ENCODE measurements around the gene DGKE. TPM values are rescaled to one million over a fixed set of nuclear protein-coding genes. Genes with fewer than 3 reads are reported as not detected.

The DGKE gene
- polyA plus RNA-seq, 1 donor from 2014 or later, result 16.6 TPM

DNA sequence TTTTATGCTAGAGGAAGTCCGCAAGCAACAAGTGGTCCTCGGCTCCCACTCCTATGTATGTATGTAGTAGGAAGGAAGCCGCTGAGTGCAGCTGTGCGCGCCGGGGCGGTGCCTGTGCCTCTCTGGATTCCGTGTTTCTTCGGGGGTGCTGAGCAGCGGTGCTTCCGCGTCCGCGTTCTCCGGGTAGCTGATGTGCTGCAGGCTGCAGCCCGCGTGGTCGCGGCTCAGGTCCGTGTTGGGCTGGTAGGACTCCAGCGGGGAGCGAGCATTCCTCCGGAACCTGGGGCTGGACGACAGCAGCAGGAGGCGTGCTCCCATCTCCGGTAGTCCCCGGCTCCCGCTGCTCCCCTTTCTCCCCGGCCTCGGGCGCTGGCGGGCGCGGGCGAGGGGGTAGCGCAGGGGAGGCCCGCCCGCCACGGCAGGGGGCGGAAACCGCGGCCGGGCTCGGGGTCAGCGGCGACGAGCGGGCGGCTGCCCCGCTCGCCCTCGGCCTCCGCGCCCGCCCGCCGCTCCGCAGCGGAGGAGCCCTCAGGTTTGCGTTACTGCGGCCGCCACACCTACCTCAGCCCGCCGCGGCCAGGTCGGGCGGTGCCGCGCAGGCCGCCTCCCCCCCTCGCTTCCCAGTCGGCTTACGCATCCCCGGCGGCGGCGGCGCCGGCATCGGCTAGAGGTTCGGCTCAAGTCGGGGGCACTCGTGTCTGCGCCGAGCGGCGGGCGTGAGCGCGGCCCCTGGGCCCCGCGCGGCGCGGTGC, 718 bp upstream of the DGKE start:
- Histone ChIP-seq H3K27ac (ENCODE audit: low read length) (peak overlapping the region; percentile 34), H3F3A (ENCODE audit: insufficient read depth, low read length, poor library complexity, severe bottlenecking) (peaks cover 6% of the 10 kb centered on the region), H4K20me1 (ENCODE audit: insufficient read depth) (no peaks in the 10 kb centered on the region), H3K36me3 (ENCODE audit: insufficient read depth, low read length) (no peaks in the 10 kb centered on the region), H3K9me3 (ENCODE audit: low read length) (no peaks in the 10 kb centered on the region), H3K9me2 (ENCODE audit: insufficient read depth, low read length) (no peaks in the 10 kb centered on the region), H3K9ac (ENCODE audit: low read length) (peak overlapping the region; percentile 62), H3K79me2 (replicated peaks; ENCODE audit: insufficient read depth, low read length) (peaks cover 5% of the 10 kb centered on the region), H3K27me3 (ENCODE audit: insufficient read depth, low read depth, low read length) (no peaks in the 10 kb centered on the region), H2AFZ (ENCODE audit: low read depth, low read length) (peak overlapping the region; percentile 60), H3K4me3 (ENCODE audit: low read length) (peak overlapping the region; percentile 92), H3K4me2 (ENCODE audit: low read length) (peak overlapping the region; percentile 33)
- TF ChIP-seq MXI1 (conservative IDR thresholded peaks at IDR 0.05; ENCODE audit: poor library complexity, severe bottlenecking) (peak; percentile 71), EP300 (conservative IDR thresholded peaks at IDR 0.05; ENCODE audit: poor library complexity, severe bottlenecking) (peak; percentile 21), RAD21 (conservative IDR thresholded peaks at IDR 0.05) (no peak), POLR2AphosphoS5 (IDR thresholded peaks at IDR 0.05) (peak; percentile 6)

DNA sequence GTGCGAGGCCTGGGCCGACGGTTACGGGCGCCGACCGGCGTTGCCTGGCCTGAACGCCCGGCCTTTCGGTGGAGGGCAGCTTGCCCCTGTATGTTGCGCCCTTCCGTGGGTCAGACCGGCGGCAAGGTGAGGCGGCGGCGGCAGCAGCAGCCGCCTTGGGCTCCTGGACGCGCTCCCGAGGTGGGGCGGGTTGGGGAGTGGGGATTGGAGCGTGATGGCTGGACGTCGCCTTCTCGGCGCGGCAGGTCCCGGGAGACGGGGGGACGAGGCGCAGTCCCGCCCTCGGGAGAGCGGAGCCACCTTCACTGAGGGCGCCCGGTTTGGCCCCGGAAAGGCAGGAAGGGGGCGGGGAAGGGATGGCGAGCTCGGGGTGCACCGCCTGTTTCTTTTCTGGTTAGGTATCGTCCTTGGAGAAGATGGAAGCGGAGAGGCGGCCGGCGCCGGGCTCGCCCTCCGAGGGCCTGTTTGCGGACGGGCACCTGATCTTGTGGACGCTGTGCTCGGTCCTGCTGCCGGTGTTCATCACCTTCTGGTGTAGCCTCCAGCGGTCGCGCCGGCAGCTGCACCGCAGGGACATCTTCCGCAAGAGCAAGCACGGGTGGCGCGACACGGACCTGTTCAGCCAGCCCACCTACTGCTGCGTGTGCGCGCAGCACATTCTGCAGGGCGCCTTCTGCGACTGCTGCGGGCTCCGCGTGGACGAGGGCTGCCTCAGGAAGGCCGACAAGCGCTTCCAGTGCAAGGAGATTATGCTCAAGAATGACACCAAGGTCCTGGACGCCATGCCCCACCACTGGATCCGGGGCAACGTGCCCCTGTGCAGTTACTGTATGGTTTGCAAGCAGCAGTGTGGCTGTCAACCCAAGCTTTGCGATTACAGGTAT, 671 bp downstream of the DGKE start:
- Histone ChIP-seq H3F3A (ENCODE audit: insufficient read depth, low read length, poor library complexity, severe bottlenecking) (peaks cover 6% of the 10 kb centered on the region), H3K27me3 (ENCODE audit: insufficient read depth, low read depth, low read length) (no peaks in the 10 kb centered on the region), H3K36me3 (ENCODE audit: insufficient read depth, low read length) (no peaks in the 10 kb centered on the region), H3K79me2 (replicated peaks; ENCODE audit: insufficient read depth, low read length) (peaks cover 5% of the 10 kb centered on the region), H3K9ac (ENCODE audit: low read length) (peak overlapping the region; percentile 84), H2AFZ (ENCODE audit: low read depth, low read length) (peak overlapping the region; percentile 86), H3K4me2 (ENCODE audit: low read length) (peak overlapping the region; percentile 89), H4K20me1 (ENCODE audit: insufficient read depth) (no peaks in the 10 kb centered on the region), H3K9me2 (ENCODE audit: insufficient read depth, low read length) (no peaks in the 10 kb centered on the region), H3K4me3 (ENCODE audit: low read length) (peak overlapping the region; percentile 92), H3K9me3 (ENCODE audit: low read length) (no peaks in the 10 kb centered on the region), H3K27ac (ENCODE audit: low read length) (peak overlapping the region; percentile 76)
- TF ChIP-seq, protein P1, sequence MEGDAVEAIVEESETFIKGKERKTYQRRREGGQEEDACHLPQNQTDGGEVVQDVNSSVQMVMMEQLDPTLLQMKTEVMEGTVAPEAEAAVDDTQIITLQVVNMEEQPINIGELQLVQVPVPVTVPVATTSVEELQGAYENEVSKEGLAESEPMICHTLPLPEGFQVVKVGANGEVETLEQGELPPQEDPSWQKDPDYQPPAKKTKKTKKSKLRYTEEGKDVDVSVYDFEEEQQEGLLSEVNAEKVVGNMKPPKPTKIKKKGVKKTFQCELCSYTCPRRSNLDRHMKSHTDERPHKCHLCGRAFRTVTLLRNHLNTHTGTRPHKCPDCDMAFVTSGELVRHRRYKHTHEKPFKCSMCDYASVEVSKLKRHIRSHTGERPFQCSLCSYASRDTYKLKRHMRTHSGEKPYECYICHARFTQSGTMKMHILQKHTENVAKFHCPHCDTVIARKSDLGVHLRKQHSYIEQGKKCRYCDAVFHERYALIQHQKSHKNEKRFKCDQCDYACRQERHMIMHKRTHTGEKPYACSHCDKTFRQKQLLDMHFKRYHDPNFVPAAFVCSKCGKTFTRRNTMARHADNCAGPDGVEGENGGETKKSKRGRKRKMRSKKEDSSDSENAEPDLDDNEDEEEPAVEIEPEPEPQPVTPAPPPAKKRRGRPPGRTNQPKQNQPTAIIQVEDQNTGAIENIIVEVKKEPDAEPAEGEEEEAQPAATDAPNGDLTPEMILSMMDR (IDR thresholded peaks at IDR 0.05; ENCODE audit: poor library complexity, severe bottlenecking), result peak; percentile 57
- TF ChIP-seq POLR2AphosphoS5 (IDR thresholded peaks at IDR 0.05) (peak; percentile 63), SMC3 (conservative IDR thresholded peaks at IDR 0.05; ENCODE audit: poor library complexity) (no peak), EP300 (conservative IDR thresholded peaks at IDR 0.05; ENCODE audit: poor library complexity, severe bottlenecking) (peak; percentile 7), RAD21 (conservative IDR thresholded peaks at IDR 0.05) (no peak), MXI1 (conservative IDR thresholded peaks at IDR 0.05; ENCODE audit: poor library complexity, severe bottlenecking) (peak; percentile 84), TAF1 (IDR thresholded peaks at IDR 0.05; ENCODE audit: low read depth) (peak; percentile 46), EZH2 (IDR thresholded peaks at IDR 0.05; ENCODE audit: borderline replicate concordance, insufficient read depth, low read length, poor library complexity, severe bottlenecking) (no peak)
- TF ChIP-seq, protein P2, sequence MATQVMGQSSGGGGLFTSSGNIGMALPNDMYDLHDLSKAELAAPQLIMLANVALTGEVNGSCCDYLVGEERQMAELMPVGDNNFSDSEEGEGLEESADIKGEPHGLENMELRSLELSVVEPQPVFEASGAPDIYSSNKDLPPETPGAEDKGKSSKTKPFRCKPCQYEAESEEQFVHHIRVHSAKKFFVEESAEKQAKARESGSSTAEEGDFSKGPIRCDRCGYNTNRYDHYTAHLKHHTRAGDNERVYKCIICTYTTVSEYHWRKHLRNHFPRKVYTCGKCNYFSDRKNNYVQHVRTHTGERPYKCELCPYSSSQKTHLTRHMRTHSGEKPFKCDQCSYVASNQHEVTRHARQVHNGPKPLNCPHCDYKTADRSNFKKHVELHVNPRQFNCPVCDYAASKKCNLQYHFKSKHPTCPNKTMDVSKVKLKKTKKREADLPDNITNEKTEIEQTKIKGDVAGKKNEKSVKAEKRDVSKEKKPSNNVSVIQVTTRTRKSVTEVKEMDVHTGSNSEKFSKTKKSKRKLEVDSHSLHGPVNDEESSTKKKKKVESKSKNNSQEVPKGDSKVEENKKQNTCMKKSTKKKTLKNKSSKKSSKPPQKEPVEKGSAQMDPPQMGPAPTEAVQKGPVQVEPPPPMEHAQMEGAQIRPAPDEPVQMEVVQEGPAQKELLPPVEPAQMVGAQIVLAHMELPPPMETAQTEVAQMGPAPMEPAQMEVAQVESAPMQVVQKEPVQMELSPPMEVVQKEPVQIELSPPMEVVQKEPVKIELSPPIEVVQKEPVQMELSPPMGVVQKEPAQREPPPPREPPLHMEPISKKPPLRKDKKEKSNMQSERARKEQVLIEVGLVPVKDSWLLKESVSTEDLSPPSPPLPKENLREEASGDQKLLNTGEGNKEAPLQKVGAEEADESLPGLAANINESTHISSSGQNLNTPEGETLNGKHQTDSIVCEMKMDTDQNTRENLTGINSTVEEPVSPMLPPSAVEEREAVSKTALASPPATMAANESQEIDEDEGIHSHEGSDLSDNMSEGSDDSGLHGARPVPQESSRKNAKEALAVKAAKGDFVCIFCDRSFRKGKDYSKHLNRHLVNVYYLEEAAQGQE (IDR thresholded peaks at IDR 0.05; ENCODE audit: borderline replicate concordance), result peak; percentile 24

Data from neural cell (in vitro differentiated cells).